Fibroblast of pulmonary artery (primary cell): ENCODE measurements around the gene POLA2.

Experiments used
- DNase-seq: peaks from one replicate; pipeline ENCODE4 v3.0.0-alpha.2; 2010; ENCODE audit warnings: low read depth
- H3K4me3 ChIP-seq: replicated peaks from 2 replicates; pipeline ENCODE4 v1.5.1; 2011; ENCODE audit warnings: low read depth, mild to moderate bottlenecking, control low read depth, low read length, moderate library complexity
- CTCF ChIP-seq: IDR thresholded peaks from 2 replicates; pipeline ENCODE4 v1.5.1; 2011; ENCODE audit warnings: mild to moderate bottlenecking, control low read depth, low read length, inconsistent platforms; ENCODE audit errors: missing control alignments

Gene POLA2

GRCh38 chr11:65301491-65302329 lies 39.9 kb downstream of the POLA2 start:
- no peak for TF ChIP-seq CTCF
- no peak overlapping the region for H3K4me3 ChIP-seq
- peak; percentile 66 for DNase-seq

- no peak for DNase-seq
- TF ChIP-seq CTCF = no peak
- H3K4me3 ChIP-seq = no peak overlapping the region
Observed at GRCh38 chr11:65303555-65303954, 41.8 kb downstream of the POLA2 start.

GRCh38 chr11:65304110-65304509 lies 42.3 kb downstream of the POLA2 start:
- no peak for DNase-seq
- no peak overlapping the region for H3K4me3 ChIP-seq
- no peak for TF ChIP-seq CTCF

GRCh38 chr11:65304613-65305012 lies 42.9 kb downstream of the POLA2 start:
- no peak for TF ChIP-seq CTCF
- H3K4me3 ChIP-seq = no peak overlapping the region
- no peak for DNase-seq

- no peak for TF ChIP-seq CTCF
- peak; percentile 59 for DNase-seq
- no peak overlapping the region for H3K4me3 ChIP-seq
Observed at GRCh38 chr11:65305501-65306268, 43.9 kb downstream of the POLA2 start.

- no peak for DNase-seq
- TF ChIP-seq CTCF = no peak
- no peak overlapping the region for H3K4me3 ChIP-seq
Observed at GRCh38 chr11:65307298-65308229, 45.8 kb downstream of the POLA2 start.
